ENCODE measurements around the gene APOL3.
"Not testable (repeated sequence)": the region's sequence is repeated elsewhere in the genome, so short reads cannot be mapped to it uniquely, and the experiment has no call there.

Gene APOL3

GRCh38 chr22:36192542-36192941 is 32.0 kb upstream of the APOL3 start:
- no peak for DNase-seq

GRCh38 chr22:36191106-36191836 is 30.7 kb upstream of the APOL3 start:
- no peak for DNase-seq

GRCh38 chr22:36187862-36188261 is 27.3 kb upstream of the APOL3 start:
- not testable (repeated sequence) for DNase-seq

- no peak for DNase-seq
Measured at GRCh38 chr22:36185828-36186624, 25.5 kb upstream of the APOL3 start.

GRCh38 chr22:36184433-36185025 is 24.0 kb upstream of the APOL3 start:
- DNase-seq, result no peak

GRCh38 chr22:36183446-36183845 is 22.9 kb upstream of the APOL3 start:
- DNase-seq, result no peak

GRCh38 chr22:36182857-36183256 is 22.3 kb upstream of the APOL3 start:
- DNase-seq, result no peak

- no peak for DNase-seq
Measured at GRCh38 chr22:36182056-36182455, 21.5 kb upstream of the APOL3 start.

- no peak for DNase-seq
Measured at GRCh38 chr22:36180928-36181327, 20.4 kb upstream of the APOL3 start.

GRCh38 chr22:36180038-36180880 is 19.7 kb upstream of the APOL3 start:
- DNase-seq, result peak; percentile 86

GRCh38 chr22:36177160-36177559 is 16.6 kb upstream of the APOL3 start:
- DNase-seq, result no peak

GRCh38 chr22:36175892-36176291 is 15.3 kb upstream of the APOL3 start:
- no peak for DNase-seq

GRCh38 chr22:36171941-36172340 is 11.4 kb upstream of the APOL3 start:
- DNase-seq, result no peak

- no peak for DNase-seq
Measured at GRCh38 chr22:36166518-36167220, 6.1 kb upstream of the APOL3 start.

- no peak for DNase-seq
Measured at GRCh38 chr22:36166086-36166485, 5.5 kb upstream of the APOL3 start.

- DNase-seq, result no peak
Measured at GRCh38 chr22:36165141-36165540, 4.6 kb upstream of the APOL3 start.

GRCh38 chr22:36164621-36165020 is 4.1 kb upstream of the APOL3 start:
- no peak for DNase-seq

GRCh38 chr22:36163497-36163896 is 2.9 kb upstream of the APOL3 start:
- no peak for DNase-seq

- DNase-seq, result peak; percentile 78
Measured at GRCh38 chr22:36162127-36163034, 1.8 kb upstream of the APOL3 start.

GRCh38 chr22:36161793-36162126 is 1.2 kb upstream of the APOL3 start:
- DNase-seq, result not testable (repeated sequence)
